ENCODE measurements around the gene ANAPC13. TPM values are rescaled to one million over a fixed set of nuclear protein-coding genes. Genes with fewer than 3 reads are reported as not detected.

Gene ANAPC13
- total and polyA plus RNA-seq, 2 experiments from 2014 or later, result 108 to 197 TPM

DNA sequence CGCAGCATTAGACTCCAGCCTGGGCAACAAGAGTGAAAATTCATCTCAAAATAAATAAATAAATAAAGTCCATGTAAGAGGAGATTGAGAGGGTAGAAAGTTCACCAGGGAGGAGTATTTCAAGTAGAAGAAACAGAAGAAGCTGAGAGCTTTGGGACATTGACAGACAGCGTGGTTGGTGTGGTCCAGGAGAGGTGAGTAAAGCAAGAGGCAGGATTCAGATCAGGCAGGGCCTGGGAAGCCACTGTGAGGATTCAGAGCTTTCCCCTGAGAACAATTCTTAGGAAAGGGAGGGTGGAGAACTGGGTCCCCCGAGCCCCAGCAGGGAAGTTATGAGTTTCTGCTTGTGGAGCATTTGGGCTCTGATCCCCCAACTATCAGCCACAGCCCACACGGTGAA, 57.4 kb downstream of the ANAPC13 start:
- peaks cover 38% of the 10 kb centered on the region for H3F3A ChIP-seq (ENCODE audit: insufficient read depth)
- H3K79me2 ChIP-seq (ENCODE audit: insufficient read depth), result no peaks in the 10 kb centered on the region
- in situ Hi-C loops (cut with MboI), result no loop called here
- peaks cover 35% of the 10 kb centered on the region for H3K4me1 ChIP-seq (ENCODE audit: insufficient read depth)
- 79 to 87% methylated on average over 4 of the region's 4 CpGs for WGBS, 2 experiments (ENCODE audit: low coverage in 1 of 2, low lambda C conversion rate in 2 of 2, missing lambda C conversion rate in 2 of 2)
- H3K4me3 ChIP-seq, result no peak overlapping the region
- H3K4me2 ChIP-seq (ENCODE audit: unreplicated experiment), result peak overlapping the region; percentile 63
- peak overlapping the region; percentile 76 for H3K9ac ChIP-seq
- H3K9me2 ChIP-seq (ENCODE audit: insufficient read depth), result no peaks in the 10 kb centered on the region
- no peaks in the 10 kb centered on the region for H3K9me3 ChIP-seq (ENCODE audit: low read depth)
- peak overlapping the region; percentile 100 for H3K27ac ChIP-seq
- H2AFZ ChIP-seq, result no peak overlapping the region
- TF ChIP-seq EZH2 (IDR thresholded peaks at IDR 0.05; ENCODE audit: insufficient read depth, poor library complexity, severe bottlenecking) (no peak), EZH2phosphoT487 (IDR thresholded peaks at IDR 0.05; ENCODE audit: insufficient read depth, low read depth) (no peak)
- DNase-seq, result peak; percentile 58
- H3K27me3 ChIP-seq (replicated peaks; ENCODE audit: insufficient read depth), result no peaks in the 10 kb centered on the region
- H3K36me3 ChIP-seq (ENCODE audit: low read depth), result no peaks in the 10 kb centered on the region
- H4K20me1 ChIP-seq (ENCODE audit: insufficient read depth), result no peaks in the 10 kb centered on the region

Other genes starting within 250 kb of the ANAPC13 start
- 93.7 and 100 TPM in 2 replicates for gene RYK, start 235.1 kb downstream of the ANAPC13 start, total RNA-seq (2014; rRNA removed; shearing (Covaris generic))
- gene RYK, start 235.1 kb downstream of the ANAPC13 start, polyA plus RNA-seq (2016; fragmentation: Nextera tagmentation; extraction: Ambion mirVana), result 22.3 and 22.8 TPM in 2 replicates
- gene AMOTL2, start 111.5 kb downstream of the ANAPC13 start, total RNA-seq (2014; rRNA removed; shearing (Covaris generic)), result 336 and 347 TPM in 2 replicates
- gene AMOTL2, start 111.5 kb downstream of the ANAPC13 start, polyA plus RNA-seq (2016; fragmentation: Nextera tagmentation; extraction: Ambion mirVana), result 156 TPM in 2 replicates
- gene CEP63, start 72 bp upstream of the ANAPC13 start, total RNA-seq (2014; rRNA removed; shearing (Covaris generic)), result 12.6 and 21.0 TPM in 2 replicates
- 28.8 and 29.7 TPM in 2 replicates for gene CEP63, start 72 bp upstream of the ANAPC13 start, polyA plus RNA-seq (2016; fragmentation: Nextera tagmentation; extraction: Ambion mirVana)
- 0.51 and 0.76 TPM in 2 replicates for gene KY, start 165.0 kb upstream of the ANAPC13 start, total RNA-seq (2014; rRNA removed; shearing (Covaris generic))
- gene KY, start 165.0 kb upstream of the ANAPC13 start, polyA plus RNA-seq (2016; fragmentation: Nextera tagmentation; extraction: Ambion mirVana), result 0.39 and 0.65 TPM in 2 replicates